HG02798 (cell line): ENCODE measurements around the gene CNTNAP2.

ENCODE experiments used
- ATAC-seq: cut with Tn5 transposase; IDR thresholded peaks from one replicate; pipeline ENCODE4 v1.9.1; 2021; ENCODE audit warnings: mild to moderate bottlenecking; ENCODE audit not compliant: unreplicated experiment, poor library complexity

CNTNAP2 gene

GRCh38 chr7:147412109-147412508, 1295.5 kb downstream of the CNTNAP2 start:
- no peak for ATAC-seq

DNA sequence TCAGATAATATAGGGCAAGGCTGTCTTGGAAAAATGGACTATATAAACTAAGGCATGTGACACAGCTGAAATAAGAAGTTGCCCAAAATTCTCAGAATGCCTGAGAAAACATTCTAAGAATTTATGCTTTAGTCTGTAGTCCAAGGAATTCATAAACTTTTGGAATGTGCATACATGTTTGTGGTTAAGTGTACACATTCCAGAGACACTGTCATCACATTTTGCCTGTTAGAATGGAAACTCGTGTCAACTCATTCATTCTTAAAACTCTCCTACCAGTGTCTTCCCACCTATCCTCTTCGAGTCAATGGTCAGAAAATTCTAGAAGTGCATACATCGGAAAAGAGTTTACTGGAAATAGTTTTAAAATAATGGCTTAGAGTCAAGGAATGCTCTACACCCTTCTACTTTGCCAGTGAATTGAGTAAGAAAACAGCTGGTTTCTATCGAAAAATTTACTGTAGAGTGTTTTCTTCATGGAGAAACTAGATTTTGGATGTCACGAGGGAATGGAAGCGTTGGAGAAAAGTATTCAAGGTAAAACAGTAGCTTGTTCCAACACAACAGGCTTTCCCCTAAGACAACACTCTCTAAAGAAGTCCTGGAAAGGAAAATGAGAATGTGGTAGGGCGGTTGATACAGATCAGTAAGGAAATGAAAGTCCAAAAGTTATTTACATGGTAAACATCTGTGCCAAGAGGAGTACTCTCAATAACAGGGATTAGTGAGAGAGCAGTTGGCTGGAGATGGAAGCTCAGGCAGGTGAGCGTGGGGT, 1296.4 kb downstream of the CNTNAP2 start:
- no peak for ATAC-seq

GRCh38 chr7:147413557-147413870, 1296.9 kb downstream of the CNTNAP2 start:
- ATAC-seq = no peak

- no peak for ATAC-seq
Measured at GRCh38 chr7:147415991-147416390, 1299.4 kb downstream of the CNTNAP2 start.

DNA sequence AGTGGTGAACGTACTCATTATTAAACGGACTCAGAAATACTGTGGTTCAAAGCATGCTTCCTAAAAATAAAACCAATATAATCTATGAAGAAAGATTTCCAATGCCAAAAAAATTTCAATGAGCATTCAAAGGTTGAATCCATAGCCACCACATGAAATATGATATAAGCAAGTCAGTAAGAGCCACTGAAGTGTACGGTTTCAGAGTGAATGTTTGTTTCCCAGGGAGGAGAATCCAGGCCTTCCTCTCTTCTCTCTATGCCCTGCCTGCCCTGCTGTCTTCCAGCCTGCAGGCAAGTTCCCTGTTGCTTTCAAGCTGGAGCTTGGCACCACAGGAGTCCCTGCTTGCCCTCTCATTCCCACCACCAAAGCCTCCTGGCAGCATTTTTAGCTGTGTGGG, 1302.4 kb downstream of the CNTNAP2 start:
- ATAC-seq = no peak

DNA sequence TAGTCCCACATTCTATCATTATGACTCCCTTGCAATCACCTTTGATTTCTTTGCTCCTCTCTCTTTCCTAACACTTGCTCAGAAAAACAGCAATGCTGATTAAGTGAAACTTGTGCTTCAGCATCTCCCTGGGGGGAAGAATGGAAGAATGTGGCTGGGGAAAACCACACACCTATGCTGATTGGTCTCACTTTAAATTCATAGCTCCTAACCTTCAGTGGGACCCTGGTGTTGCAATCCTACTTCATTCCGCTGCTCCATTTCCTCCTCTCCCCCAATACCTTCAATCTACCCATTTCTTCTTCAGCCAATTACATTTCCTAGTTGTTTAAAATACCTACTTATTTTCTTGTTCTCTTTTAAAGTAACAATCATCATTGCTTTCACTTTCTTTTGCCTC, 1307.3 kb downstream of the CNTNAP2 start:
- no peak for ATAC-seq

GRCh38 chr7:147428075-147428474, 1311.5 kb downstream of the CNTNAP2 start:
- no peak for ATAC-seq

DNA sequence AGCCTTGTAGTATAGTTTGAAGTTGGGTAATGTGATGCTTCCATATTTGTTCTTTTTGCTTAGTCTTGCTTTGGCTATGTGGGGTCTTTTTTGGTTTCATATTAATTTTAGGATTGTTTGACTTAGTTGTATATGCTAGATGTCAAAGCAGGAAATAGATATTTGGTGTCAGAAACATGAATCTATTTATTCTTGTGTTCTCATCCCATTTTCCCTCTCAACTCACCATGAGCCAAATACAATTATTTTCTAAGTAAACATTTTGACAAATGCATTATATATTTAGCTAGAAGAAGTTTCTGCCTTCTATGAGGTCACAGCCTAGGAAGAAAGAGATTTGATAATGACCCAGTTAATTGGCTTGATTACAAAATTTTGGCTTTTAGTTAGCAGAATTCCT, 1313.4 kb downstream of the CNTNAP2 start:
- no peak for ATAC-seq

- no peak for ATAC-seq
Measured at GRCh38 chr7:147432079-147432478, 1315.5 kb downstream of the CNTNAP2 start.

DNA sequence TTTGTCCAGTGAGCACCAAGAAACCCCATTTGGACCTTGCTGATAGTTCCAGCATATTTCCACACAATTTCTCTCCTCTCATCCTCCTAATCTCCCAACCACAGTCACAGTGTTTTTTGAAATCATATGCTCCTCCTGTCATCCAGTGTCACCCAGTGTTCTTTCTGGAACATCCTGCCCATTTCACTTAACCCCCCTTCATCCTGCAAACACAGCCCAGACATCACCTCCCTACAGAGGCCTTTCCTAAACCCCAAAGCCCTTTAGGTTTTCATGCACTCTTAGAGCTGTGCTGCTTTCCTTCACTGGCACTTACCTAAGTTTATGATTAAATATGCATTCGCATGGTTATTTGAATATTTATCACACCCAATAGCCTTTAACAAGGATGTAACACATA, 1316.0 kb downstream of the CNTNAP2 start:
- ATAC-seq = no peak

DNA sequence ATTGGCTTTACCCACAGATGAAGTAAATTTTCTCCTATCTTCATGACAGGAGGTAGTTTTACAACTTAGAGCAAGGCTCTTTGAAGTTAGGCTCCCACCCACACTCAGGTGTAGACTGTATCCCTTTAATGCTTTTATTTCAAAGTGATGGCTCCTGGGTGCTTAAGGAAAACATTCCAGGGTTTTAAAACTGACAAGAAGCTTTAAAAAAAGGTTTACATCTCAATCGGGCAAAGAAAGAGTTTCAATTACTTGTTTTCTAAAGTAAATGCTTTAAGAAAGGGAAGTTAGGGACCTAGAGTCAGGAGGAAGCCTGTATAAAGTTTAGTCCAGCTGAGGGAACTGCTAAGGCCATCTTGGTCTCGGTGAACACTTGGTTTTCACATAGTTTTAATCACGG, 1320.1 kb downstream of the CNTNAP2 start:
- no peak for ATAC-seq

GRCh38 chr7:147438216-147438615, 1321.6 kb downstream of the CNTNAP2 start:
- no peak for ATAC-seq

- no peak for ATAC-seq
Measured at GRCh38 chr7:147443942-147444341, 1327.3 kb downstream of the CNTNAP2 start.

GRCh38 chr7:147452816-147453215, 1336.2 kb downstream of the CNTNAP2 start:
- ATAC-seq = no peak

DNA sequence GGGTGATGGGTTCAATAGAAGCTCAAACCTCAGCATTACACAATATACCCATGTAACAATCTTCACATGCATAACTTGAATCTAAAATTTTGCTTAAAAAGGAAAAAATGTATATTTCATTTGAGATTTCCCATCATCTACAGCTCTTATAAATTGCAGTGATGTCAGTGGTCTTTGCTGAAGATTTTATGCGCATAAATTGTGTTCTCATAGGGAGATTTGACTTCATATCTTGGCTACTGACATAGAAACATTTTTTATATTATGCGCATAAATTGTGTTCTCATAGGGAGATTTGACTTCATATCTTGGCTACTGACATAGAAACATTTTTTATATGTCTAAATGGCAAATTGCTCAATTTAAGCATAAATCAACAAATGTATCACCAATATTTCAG, 1348.6 kb downstream of the CNTNAP2 start:
- ATAC-seq = no peak

DNA sequence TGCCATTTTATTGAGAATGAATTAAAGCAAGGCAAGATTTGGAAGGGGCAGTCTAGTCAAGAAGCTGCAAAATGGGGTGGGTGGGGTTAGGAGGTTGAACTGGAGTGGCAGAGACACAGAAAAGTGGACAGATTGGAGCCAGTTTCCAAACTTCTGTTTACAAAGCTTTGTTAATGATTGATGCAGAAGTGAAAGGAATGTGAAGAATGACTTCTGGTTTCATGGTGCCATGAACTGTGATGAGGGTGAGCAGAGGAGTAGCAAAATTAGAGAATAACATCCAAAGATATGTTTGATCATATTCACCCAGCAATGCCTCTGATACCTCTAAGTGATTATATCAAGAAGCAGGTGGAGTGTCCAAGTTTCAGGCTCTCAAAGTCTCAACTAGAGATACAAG, 1356.0 kb downstream of the CNTNAP2 start:
- no peak for ATAC-seq

GRCh38 chr7:147474862-147475261, 1358.3 kb downstream of the CNTNAP2 start:
- no peak for ATAC-seq

- no peak for ATAC-seq
Measured at GRCh38 chr7:147477526-147477925, 1360.9 kb downstream of the CNTNAP2 start.

GRCh38 chr7:147478796-147479195, 1362.2 kb downstream of the CNTNAP2 start:
- no peak for ATAC-seq

DNA sequence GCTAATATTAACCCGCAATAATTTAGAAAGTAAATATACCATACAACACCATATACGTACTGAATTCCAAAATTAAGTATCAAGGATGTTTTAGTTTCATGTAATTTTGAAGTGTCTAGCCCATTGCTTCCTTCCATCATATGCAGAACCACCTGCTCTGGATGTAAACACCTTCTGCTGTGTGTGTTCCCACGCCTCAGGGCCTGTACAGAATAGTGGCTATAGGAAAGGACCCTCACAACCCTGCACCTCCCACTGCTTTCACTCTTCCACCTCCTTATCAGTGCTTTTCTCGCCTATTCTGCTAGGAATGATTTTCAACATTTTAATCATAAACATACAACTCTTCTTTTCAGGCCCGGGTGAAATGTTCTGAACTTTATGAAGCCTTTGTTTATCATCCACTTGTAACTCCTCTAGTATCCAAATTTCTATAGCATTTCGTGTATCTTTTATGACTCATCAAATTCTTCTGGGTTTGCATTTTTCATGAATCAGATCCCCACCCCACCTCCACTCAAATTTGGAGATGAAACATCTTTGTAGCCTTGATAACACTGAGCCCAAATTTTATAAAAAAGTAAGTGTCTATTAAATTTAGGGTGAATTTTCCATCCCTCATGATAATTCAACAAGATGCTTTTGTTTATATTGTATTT, 1367.2 kb downstream of the CNTNAP2 start:
- ATAC-seq = no peak

- no peak for ATAC-seq
Measured at GRCh38 chr7:147485660-147486210, 1369.1 kb downstream of the CNTNAP2 start.

DNA sequence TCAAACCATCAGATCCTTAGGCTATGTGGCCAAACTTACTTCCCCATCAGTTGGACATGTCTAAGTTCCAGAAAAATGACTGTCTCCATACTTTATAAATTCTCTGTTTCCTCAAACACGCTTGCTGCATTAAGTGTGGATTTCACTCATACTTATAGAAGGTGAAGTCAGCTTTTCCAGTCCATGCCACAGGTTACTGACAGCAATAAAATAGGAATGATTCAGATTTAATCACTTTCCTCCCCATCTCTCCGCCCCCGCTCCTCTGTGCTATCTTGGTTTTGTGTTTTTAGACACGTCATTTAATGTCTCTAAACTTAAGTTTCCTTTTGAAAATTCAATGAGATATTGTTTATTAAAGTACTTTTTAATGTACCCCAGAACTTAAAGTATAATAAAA, 1376.0 kb downstream of the CNTNAP2 start:
- ATAC-seq = no peak
